ENCODE results near the gene NLRC3.

- TF ChIP-seq CTCF (IDR thresholded peaks at IDR 0.05) (no peak), SIN3A (IDR thresholded peaks at IDR 0.05; ENCODE audit: borderline replicate concordance, insufficient read depth, low read depth, low read length) (no peak), POLR2AphosphoS5 (IDR thresholded peaks at IDR 0.05; ENCODE audit: low read depth, low read length) (no peak)
These were observed 63.2 kb downstream of the NLRC3 start for GRCh38 chr16:3513892-3514583.

Data from Panc1 (cell line).